A673 (cell line): ENCODE measurements around the gene HNRNPUL2. TPM values are rescaled to one million over a fixed set of nuclear protein-coding genes. Genes with fewer than 3 reads are reported as not detected.
A peak's percentile ranks its signal among the peaks of the same experiment; 100 is the strongest.

Experiments used
- BruUV-seq: library from RNA; stranded (reverse); fragments of 400-500 nt; replicated peaks from 2 replicates; lab custom pipeline; 2021; lab: Mats Ljungman, UMichigan
- CTCF ChIA-PET: fragments of 300-600 bp; sonication (Branson Sonifier 250); formaldehyde crosslinking; loops from one replicate; lab custom pipeline; 2022; ENCODE audit warnings: antibody characterized with exemption; lab: Charles Lee
- POLR2A ChIA-PET: fragments of 300-600 bp; sonication (Branson Sonifier 250); formaldehyde crosslinking; loops from one replicate; lab custom pipeline; 2022; ENCODE audit warnings: antibody characterized with exemption; ENCODE audit not compliant: low non-redundant PET; lab: Charles Lee
- DNase-seq: peaks from one replicate; pipeline ENCODE4 v3.0.0-alpha.2; 2015; ENCODE audit warnings: low spot score
- H3K27ac ChIP-seq: fragments of 200-600 bp; sonication (generic); 2 replicates; pipeline ENCODE4 v1.5.1; 2016; ENCODE audit warnings: mixed run types, low read depth, mild to moderate bottlenecking, mixed read lengths, antibody characterized with exemption, low read length; ENCODE audit not compliant: poor library complexity, severe bottlenecking
- H3K27me3 ChIP-seq: fragments of 200-600 bp; sonication (generic); replicated peaks from 2 replicates; pipeline ENCODE4 v1.6.1; 2017; ENCODE audit warnings: mixed run types, low read depth, mild to moderate bottlenecking, mixed read lengths, antibody characterized with exemption, low read length; ENCODE audit not compliant: insufficient read depth, poor library complexity
- H3K36me3 ChIP-seq: fragments of 200-600 bp; sonication (generic); 2 replicates; pipeline ENCODE4 v1.6.1; 2016; ENCODE audit warnings: mixed run types, mild to moderate bottlenecking, mixed read lengths, antibody characterized with exemption, low read length; ENCODE audit not compliant: insufficient read depth, poor library complexity, severe bottlenecking
- H3K4me1 ChIP-seq: fragments of 200-600 bp; sonication (generic); 2 replicates; pipeline ENCODE4 v1.6.1; 2017; ENCODE audit warnings: mixed run types, mild to moderate bottlenecking, mixed read lengths, antibody characterized with exemption, low read length; ENCODE audit not compliant: insufficient read depth, poor library complexity, severe bottlenecking
- H3K4me3 ChIP-seq: fragments of 200-600 bp; sonication (generic); 2 replicates; pipeline ENCODE4 v1.5.1; 2016; ENCODE audit warnings: low read depth, mixed run types, mild to moderate bottlenecking, mixed read lengths, low read length; ENCODE audit not compliant: poor library complexity, severe bottlenecking
- H3K9me3 ChIP-seq: fragments of 200-600 bp; sonication (generic); 2 replicates; pipeline ENCODE4 v1.6.1; 2016; ENCODE audit warnings: mixed run types, low read depth, mild to moderate bottlenecking, mixed read lengths, antibody characterized with exemption, low read length; ENCODE audit not compliant: poor library complexity, severe bottlenecking
- EZH2 ChIP-seq: fragments of 200-600 bp; sonication (generic); IDR thresholded peaks from 2 replicates; pipeline ENCODE4 v1.6.1; 2017; ENCODE audit warnings: borderline replicate concordance, low read depth, mild to moderate bottlenecking, mixed read lengths, antibody characterized with exemption, low read length; ENCODE audit not compliant: poor library complexity, severe bottlenecking
- intact Hi-C: fragments of 100-400 bp; cut with micrococcal nuclease; formaldehyde crosslinking; loops from one replicate; pipeline ENCODE4 v1.10.0; 2022; ENCODE audit not compliant: unreplicated experiment
- total RNA-seq: library from RNA; stranded (reverse); gene quantifications from 2 replicates; pipeline ENCODE4 v1.2.3, GENCODE V29; 2021
- TF ChIP-seq, protein P1 (sequence below): fragments of 300-800, 200-600 bp; sonication (generic); conservative IDR thresholded peaks from 2 replicates; pipeline ENCODE4 v1.5.1; 2017; ENCODE audit warnings: low read depth, mild to moderate bottlenecking, antibody characterized with exemption, low read length, moderate library complexity, mixed read lengths

The HNRNPUL2 gene
- total RNA-seq, 1 experiment from 2014 or later: 104 TPM

DNA sequence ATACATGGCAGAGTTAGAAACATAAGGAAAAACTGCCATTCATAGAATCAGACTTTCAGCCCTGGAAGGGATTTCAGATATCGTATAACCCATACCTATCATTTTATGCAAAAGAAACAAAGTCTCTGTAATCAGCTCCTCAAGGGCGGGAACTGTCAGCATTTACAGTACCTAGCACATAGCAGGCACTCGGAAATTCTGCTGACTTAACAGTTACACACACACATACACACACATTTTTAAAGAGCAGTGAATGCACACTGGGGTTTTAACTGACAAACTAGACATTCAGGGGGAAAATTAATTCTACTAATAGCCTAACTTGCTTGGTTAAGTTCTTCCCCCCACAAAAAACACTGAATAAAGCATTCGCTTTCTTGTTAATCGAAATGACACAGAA lies 11.1 kb downstream of the HNRNPUL2 start:
- POLR2A ChIA-PET: interaction anchor here (0.6 kb wide), 1 partner anchor 139 kb away, joined by 8 read pairs; no protein-coding TSS in a partner anchor

DNA sequence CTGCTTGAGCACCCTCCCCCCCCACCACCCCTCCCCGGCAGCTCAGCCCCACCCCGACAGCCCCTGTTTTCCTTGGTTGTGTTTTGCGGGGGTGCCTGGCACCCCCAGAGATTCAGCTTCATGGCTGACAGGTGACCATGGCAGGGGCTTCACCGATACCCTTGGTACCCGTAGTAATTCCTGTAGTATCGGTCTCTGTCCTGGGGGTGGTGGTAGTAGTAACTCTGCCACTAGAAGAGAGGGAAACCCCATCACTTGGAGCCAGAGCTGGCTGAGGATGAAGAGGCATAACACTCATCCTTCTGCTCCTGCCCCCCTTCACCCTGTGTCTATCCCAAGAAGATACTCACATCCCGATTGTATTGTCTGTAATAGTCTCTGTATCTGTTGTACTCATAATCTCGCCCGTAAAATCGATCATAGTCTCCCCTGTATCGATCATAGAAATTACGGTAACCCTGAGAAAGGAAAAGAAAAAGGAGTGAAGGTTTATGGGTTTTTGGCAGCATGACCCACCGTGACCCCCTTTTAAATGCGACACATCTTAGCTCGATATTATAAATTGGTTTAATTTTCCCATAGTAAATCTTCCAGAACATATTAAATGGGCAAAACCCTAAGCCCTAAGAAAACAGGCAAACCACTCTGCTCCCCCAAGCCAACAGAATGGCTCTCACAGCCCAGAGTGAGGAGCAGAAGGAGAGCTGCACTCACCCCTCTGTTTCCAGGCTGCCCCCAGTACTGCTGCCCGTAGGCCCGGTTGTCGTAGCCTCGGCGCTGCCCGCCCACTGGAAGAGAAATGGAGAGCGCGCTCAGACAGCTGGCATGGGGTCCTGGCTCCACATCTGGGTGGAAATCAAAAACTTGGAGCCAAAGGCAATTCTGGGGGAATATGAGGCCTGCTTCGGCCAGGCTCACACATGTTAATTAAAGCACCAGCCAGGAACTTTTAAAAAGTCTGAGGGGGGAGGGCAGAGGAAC lies 11.8 kb downstream of the HNRNPUL2 start:
- H3K9me3 ChIP-seq: no peaks in the 10 kb centered on the region
- no TSS peak for BruUV-seq
- peaks cover 95% of the 10 kb centered on the region for H3K36me3 ChIP-seq
- CTCF ChIA-PET: no interaction called here
- TF ChIP-seq, protein P1, sequence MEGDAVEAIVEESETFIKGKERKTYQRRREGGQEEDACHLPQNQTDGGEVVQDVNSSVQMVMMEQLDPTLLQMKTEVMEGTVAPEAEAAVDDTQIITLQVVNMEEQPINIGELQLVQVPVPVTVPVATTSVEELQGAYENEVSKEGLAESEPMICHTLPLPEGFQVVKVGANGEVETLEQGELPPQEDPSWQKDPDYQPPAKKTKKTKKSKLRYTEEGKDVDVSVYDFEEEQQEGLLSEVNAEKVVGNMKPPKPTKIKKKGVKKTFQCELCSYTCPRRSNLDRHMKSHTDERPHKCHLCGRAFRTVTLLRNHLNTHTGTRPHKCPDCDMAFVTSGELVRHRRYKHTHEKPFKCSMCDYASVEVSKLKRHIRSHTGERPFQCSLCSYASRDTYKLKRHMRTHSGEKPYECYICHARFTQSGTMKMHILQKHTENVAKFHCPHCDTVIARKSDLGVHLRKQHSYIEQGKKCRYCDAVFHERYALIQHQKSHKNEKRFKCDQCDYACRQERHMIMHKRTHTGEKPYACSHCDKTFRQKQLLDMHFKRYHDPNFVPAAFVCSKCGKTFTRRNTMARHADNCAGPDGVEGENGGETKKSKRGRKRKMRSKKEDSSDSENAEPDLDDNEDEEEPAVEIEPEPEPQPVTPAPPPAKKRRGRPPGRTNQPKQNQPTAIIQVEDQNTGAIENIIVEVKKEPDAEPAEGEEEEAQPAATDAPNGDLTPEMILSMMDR: no peak
- TF ChIP-seq EZH2: no peak
- H3K4me1 ChIP-seq: peaks cover 4% of the 10 kb centered on the region
- H3K4me3 ChIP-seq: no peak overlapping the region
- peak overlapping the region; percentile 2 for H3K27ac ChIP-seq
- DNase-seq: no peak
- H3K27me3 ChIP-seq: no peaks in the 10 kb centered on the region
- intact Hi-C loops: no loop called here
- POLR2A ChIA-PET: no interaction called here

More for the DNA sequence above, 11.1 kb downstream of the HNRNPUL2 start:
- Histone ChIP-seq H3K4me3 (no peak overlapping the region), H3K27me3 (no peaks in the 10 kb centered on the region), H3K4me1 (peaks cover 4% of the 10 kb centered on the region), H3K36me3 (peaks cover 96% of the 10 kb centered on the region), H3K9me3 (no peaks in the 10 kb centered on the region), H3K27ac (peak overlapping the region; percentile 2)
- no peak for DNase-seq
- BruUV-seq: no TSS peak
- CTCF ChIA-PET: no interaction called here
- TF ChIP-seq EZH2: no peak
- TF ChIP-seq, protein P1: no peak
- intact Hi-C loops: no loop called here

DNA sequence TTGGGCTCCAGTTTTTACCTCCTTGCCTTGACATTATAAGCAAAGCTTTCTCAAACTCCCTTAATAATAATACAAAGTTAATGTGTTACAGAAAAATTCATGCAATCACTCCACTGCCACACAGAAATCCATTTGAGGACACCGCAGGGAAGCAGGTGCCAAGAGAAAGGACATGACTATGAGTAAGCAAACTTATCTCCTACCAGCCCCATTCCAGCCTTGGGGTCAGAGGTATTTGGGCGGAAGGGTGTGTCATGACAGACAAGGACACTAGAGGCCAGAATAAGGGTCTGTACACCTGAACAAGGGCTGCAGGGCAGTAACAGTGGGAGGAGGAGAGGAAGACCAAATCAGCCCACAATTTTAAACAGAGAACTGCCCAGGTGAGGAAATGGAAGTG lies 13.9 kb downstream of the HNRNPUL2 start:
- TF ChIP-seq, protein P1: no peak
- no peak for TF ChIP-seq EZH2
- Histone ChIP-seq H3K9me3 (no peaks in the 10 kb centered on the region), H3K4me3 (no peak overlapping the region), H3K4me1 (peaks cover 17% of the 10 kb centered on the region), H3K36me3 (peaks cover 79% of the 10 kb centered on the region), H3K27me3 (no peaks in the 10 kb centered on the region), H3K27ac (peak overlapping the region; percentile 33)
- CTCF ChIA-PET: no interaction called here
- POLR2A ChIA-PET: no interaction called here
- intact Hi-C loops: no loop called here
- BruUV-seq: no TSS peak
- no peak for DNase-seq
